ENCODE data around the gene SMKR1.
"Not testable (repeated sequence)": the region's sequence is repeated elsewhere in the genome, so short reads cannot be mapped to it uniquely, and the experiment has no call there.

The SMKR1 gene

GRCh38 chr7:129515381-129515780, 13.1 kb downstream of the SMKR1 start:
- Histone ChIP-seq H3K36me3 (ENCODE audit: insufficient read depth, insufficient read length, low read length) (no peaks in the 10 kb centered on the region), H3K9ac (ENCODE audit: insufficient read length, low read depth) (no peak overlapping the region), H3K9me3 (ENCODE audit: insufficient read depth, low read length) (no peaks in the 10 kb centered on the region), H3K4me1 (ENCODE audit: insufficient read depth, insufficient read length) (peaks cover 9% of the 10 kb centered on the region), H3K27me3 (ENCODE audit: insufficient read depth, insufficient read length) (no peaks in the 10 kb centered on the region), H3K4me3 (ENCODE audit: insufficient read length, low read depth) (no peak overlapping the region)
- DNase-seq (ENCODE audit: low read depth, low spot score) = no peak
- TF ChIP-seq ZNF274 (IDR thresholded peaks at IDR 0.05; ENCODE audit: low read depth, low read length) (no peak), SUZ12 (IDR thresholded peaks at IDR 0.05; ENCODE audit: extremely low read depth, insufficient read depth, insufficient read length) (no peak), YY1 (IDR thresholded peaks at IDR 0.05; ENCODE audit: insufficient read depth, insufficient read length) (no peak)

DNA sequence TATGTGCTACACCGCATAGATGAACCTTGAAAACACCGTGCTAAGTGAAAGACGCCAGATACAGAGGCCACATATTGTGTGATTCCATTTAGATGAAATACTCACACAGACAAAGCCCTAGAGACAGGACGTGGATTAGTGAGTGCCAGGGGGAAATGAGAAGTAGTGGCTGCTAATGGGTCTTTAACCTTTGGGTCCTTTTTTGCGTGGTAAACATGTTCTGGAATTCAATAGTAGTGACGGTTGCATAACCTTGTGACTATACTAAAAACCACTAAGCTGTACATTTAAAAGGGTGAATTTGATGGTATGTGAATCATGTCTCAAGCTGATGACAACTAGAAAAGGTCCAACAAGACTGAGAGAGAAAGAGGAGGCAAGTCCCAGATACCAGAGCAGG, 15.6 kb downstream of the SMKR1 start:
- no peak for DNase-seq (ENCODE audit: low read depth, low spot score)
- Histone ChIP-seq H3K4me3 (ENCODE audit: insufficient read length, low read depth) (no peak overlapping the region), H3K9me3 (ENCODE audit: insufficient read depth, low read length) (no peaks in the 10 kb centered on the region), H3K36me3 (ENCODE audit: insufficient read depth, insufficient read length, low read length) (no peaks in the 10 kb centered on the region), H3K27me3 (ENCODE audit: insufficient read depth, insufficient read length) (no peaks in the 10 kb centered on the region), H3K9ac (ENCODE audit: insufficient read length, low read depth) (no peak overlapping the region), H3K4me1 (ENCODE audit: insufficient read depth, insufficient read length) (peaks cover 12% of the 10 kb centered on the region)
- TF ChIP-seq ZNF274 (IDR thresholded peaks at IDR 0.05; ENCODE audit: low read depth, low read length) (no peak), SUZ12 (IDR thresholded peaks at IDR 0.05; ENCODE audit: extremely low read depth, insufficient read depth, insufficient read length) (no peak), YY1 (IDR thresholded peaks at IDR 0.05; ENCODE audit: insufficient read depth, insufficient read length) (no peak)

- Histone ChIP-seq H3K4me3 (ENCODE audit: insufficient read length, low read depth) (no peak overlapping the region), H3K4me1 (ENCODE audit: insufficient read depth, insufficient read length) (peaks cover 6% of the 10 kb centered on the region), H3K9me3 (ENCODE audit: insufficient read depth, low read length) (no peaks in the 10 kb centered on the region), H3K9ac (ENCODE audit: insufficient read length, low read depth) (no peak overlapping the region), H3K36me3 (ENCODE audit: insufficient read depth, insufficient read length, low read length) (no peaks in the 10 kb centered on the region), H3K27me3 (ENCODE audit: insufficient read depth, insufficient read length) (no peaks in the 10 kb centered on the region)
- TF ChIP-seq YY1 (IDR thresholded peaks at IDR 0.05; ENCODE audit: insufficient read depth, insufficient read length) = no peak
- no peak for TF ChIP-seq SUZ12 (IDR thresholded peaks at IDR 0.05; ENCODE audit: extremely low read depth, insufficient read depth, insufficient read length)
- TF ChIP-seq ZNF274 (IDR thresholded peaks at IDR 0.05; ENCODE audit: low read depth, low read length) = no peak
- no peak for DNase-seq (ENCODE audit: low read depth, low spot score)
Measured at GRCh38 chr7:129519464-129519863, 17.1 kb downstream of the SMKR1 start.

- Histone ChIP-seq H3K9ac (ENCODE audit: insufficient read length, low read depth) (no peak overlapping the region), H3K4me3 (ENCODE audit: insufficient read length, low read depth) (no peak overlapping the region), H3K9me3 (ENCODE audit: insufficient read depth, low read length) (no peaks in the 10 kb centered on the region), H3K27me3 (ENCODE audit: insufficient read depth, insufficient read length) (no peaks in the 10 kb centered on the region), H3K36me3 (ENCODE audit: insufficient read depth, insufficient read length, low read length) (no peaks in the 10 kb centered on the region), H3K4me1 (ENCODE audit: insufficient read depth, insufficient read length) (peaks cover 6% of the 10 kb centered on the region)
- no peak for DNase-seq (ENCODE audit: low read depth, low spot score)
- no peak for TF ChIP-seq YY1 (IDR thresholded peaks at IDR 0.05; ENCODE audit: insufficient read depth, insufficient read length)
- TF ChIP-seq SUZ12 (IDR thresholded peaks at IDR 0.05; ENCODE audit: extremely low read depth, insufficient read depth, insufficient read length) = no peak
- no peak for TF ChIP-seq ZNF274 (IDR thresholded peaks at IDR 0.05; ENCODE audit: low read depth, low read length)
Measured at GRCh38 chr7:129522088-129522970, 20.0 kb downstream of the SMKR1 start.

GRCh38 chr7:129522971-129523340, 20.6 kb downstream of the SMKR1 start:
- no peak overlapping the region for H3K4me3 ChIP-seq (ENCODE audit: insufficient read length, low read depth)
- no peak for TF ChIP-seq YY1 (IDR thresholded peaks at IDR 0.05; ENCODE audit: insufficient read depth, insufficient read length)
- TF ChIP-seq ZNF274 (IDR thresholded peaks at IDR 0.05; ENCODE audit: low read depth, low read length) = no peak
- no peak for TF ChIP-seq SUZ12 (IDR thresholded peaks at IDR 0.05; ENCODE audit: extremely low read depth, insufficient read depth, insufficient read length)

DNA sequence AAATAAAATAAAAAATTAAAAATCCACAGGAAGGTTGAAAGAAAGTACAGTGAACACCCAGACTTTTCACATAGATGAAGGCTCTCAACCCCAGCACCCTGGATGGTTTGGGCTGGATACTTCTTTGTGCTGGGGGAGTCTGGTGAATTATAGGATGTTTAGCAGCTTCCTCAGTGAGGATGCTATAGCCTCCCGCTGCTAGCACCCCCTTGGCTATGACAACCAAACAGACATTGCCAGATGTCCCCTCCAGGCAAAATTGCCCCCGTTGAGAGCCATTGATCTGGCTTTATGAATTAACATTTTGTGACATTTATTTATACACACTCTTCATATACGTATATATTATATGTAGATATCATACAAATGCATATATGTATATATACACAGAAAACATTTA, 21.6 kb downstream of the SMKR1 start:
- H3K27me3 ChIP-seq (ENCODE audit: insufficient read depth, insufficient read length) = no peaks in the 10 kb centered on the region
- no peaks in the 10 kb centered on the region for H3K9me3 ChIP-seq (ENCODE audit: insufficient read depth, low read length)
- no peak overlapping the region for H3K4me3 ChIP-seq (ENCODE audit: insufficient read length, low read depth)
- DNase-seq (ENCODE audit: low read depth, low spot score) = no peak
- peaks cover 6% of the 10 kb centered on the region for H3K4me1 ChIP-seq (ENCODE audit: insufficient read depth, insufficient read length)
- TF ChIP-seq YY1 (IDR thresholded peaks at IDR 0.05; ENCODE audit: insufficient read depth, insufficient read length) (no peak), ZNF274 (IDR thresholded peaks at IDR 0.05; ENCODE audit: low read depth, low read length) (no peak)
- H3K9ac ChIP-seq (ENCODE audit: insufficient read length, low read depth) = no peak overlapping the region
- no peaks in the 10 kb centered on the region for H3K36me3 ChIP-seq (ENCODE audit: insufficient read depth, insufficient read length, low read length)

More at GRCh38 chr7:129522971-129523340, 20.6 kb downstream of the SMKR1 start:
- DNase-seq (ENCODE audit: low read depth, low spot score) = no peak
- Histone ChIP-seq H3K9me3 (ENCODE audit: insufficient read depth, low read length) (no peaks in the 10 kb centered on the region), H3K9ac (ENCODE audit: insufficient read length, low read depth) (no peak overlapping the region), H3K36me3 (ENCODE audit: insufficient read depth, insufficient read length, low read length) (no peaks in the 10 kb centered on the region), H3K27me3 (ENCODE audit: insufficient read depth, insufficient read length) (no peaks in the 10 kb centered on the region), H3K4me1 (ENCODE audit: insufficient read depth, insufficient read length) (peaks cover 6% of the 10 kb centered on the region)

GRCh38 chr7:129524405-129524804, 22.1 kb downstream of the SMKR1 start:
- not testable (repeated sequence) for H3K36me3 ChIP-seq (ENCODE audit: insufficient read depth, insufficient read length, low read length); H3K27me3 ChIP-seq (ENCODE audit: insufficient read depth, insufficient read length); H3K4me1 ChIP-seq (ENCODE audit: insufficient read depth, insufficient read length); DNase-seq (ENCODE audit: low read depth, low spot score); H3K4me3 ChIP-seq (ENCODE audit: insufficient read length, low read depth); H3K9ac ChIP-seq (ENCODE audit: insufficient read length, low read depth); H3K9me3 ChIP-seq (ENCODE audit: insufficient read depth, low read length)
